HG03457 (cell line): ENCODE results near the gene ZNF524.
A peak's percentile ranks its signal among the peaks of the same experiment; 100 is the strongest.
"Not testable (repeated sequence)": the region's sequence is repeated elsewhere in the genome, so short reads cannot be mapped to it uniquely, and the experiment has no call there.

Experiments
- ATAC-seq: cut with Tn5 transposase; IDR thresholded peaks from one replicate; pipeline ENCODE4 v1.9.1; 2021; ENCODE audit warnings: moderate number of reproducible peaks; ENCODE audit not compliant: unreplicated experiment

Gene ZNF524

GRCh38 chr19:55581145-55581822 lies 18.8 kb upstream of the ZNF524 start:
- ATAC-seq, result no peak

GRCh38 chr19:55581823-55582223 lies 18.3 kb upstream of the ZNF524 start:
- ATAC-seq, result no peak

DNA sequence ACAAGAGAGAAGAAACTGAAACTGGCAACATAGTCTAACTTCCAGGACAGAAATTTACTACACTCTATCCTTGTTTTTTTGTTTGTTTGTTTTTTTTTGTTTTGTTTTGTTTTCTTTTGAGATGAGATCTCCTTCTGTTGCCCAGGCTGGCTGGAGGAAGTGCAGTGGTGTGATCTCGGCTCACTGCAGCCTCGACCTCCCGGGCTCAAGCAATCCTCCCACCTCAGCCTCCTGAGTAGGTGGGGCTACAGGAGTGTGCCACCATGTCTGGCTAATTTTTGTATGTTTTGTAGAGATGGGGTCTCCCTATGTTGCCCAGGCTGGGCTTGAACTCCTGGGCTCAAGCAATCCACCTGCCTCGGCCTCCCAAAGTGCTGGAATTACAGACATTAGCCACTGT lies 17.8 kb upstream of the ZNF524 start:
- ATAC-seq, result not testable (repeated sequence)

- not testable (repeated sequence) for ATAC-seq
Measured at GRCh38 chr19:55583897-55584296, 16.2 kb upstream of the ZNF524 start.

GRCh38 chr19:55584871-55585270 lies 15.2 kb upstream of the ZNF524 start:
- no peak for ATAC-seq

- ATAC-seq, result no peak
Measured at GRCh38 chr19:55585658-55586339, 14.3 kb upstream of the ZNF524 start.

GRCh38 chr19:55586976-55587668 lies 13.0 kb upstream of the ZNF524 start:
- ATAC-seq, result peak; percentile 73

GRCh38 chr19:55588738-55589137 lies 11.3 kb upstream of the ZNF524 start:
- no peak for ATAC-seq

- ATAC-seq, result no peak
Measured at GRCh38 chr19:55590109-55590508, 10.0 kb upstream of the ZNF524 start.

DNA sequence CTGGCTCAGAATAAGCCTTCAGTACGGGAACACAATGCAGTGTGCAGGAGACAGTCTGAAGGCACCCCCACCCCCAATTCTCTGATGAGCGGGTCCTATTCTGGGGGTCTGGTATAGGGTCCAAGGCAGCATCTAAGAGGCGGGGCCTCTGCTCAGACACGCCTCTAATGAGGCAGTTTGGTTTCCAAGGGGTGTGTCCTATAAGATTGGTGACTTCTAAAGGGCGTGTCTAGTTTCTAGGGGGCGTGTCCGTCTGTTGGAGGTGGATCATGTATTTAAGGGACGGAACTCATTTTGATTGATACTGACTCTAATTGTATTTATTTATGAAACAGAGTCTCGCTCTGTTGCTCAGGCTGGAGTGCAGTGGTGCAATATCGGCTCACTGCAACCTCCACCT lies 9.5 kb upstream of the ZNF524 start:
- no peak for ATAC-seq

DNA sequence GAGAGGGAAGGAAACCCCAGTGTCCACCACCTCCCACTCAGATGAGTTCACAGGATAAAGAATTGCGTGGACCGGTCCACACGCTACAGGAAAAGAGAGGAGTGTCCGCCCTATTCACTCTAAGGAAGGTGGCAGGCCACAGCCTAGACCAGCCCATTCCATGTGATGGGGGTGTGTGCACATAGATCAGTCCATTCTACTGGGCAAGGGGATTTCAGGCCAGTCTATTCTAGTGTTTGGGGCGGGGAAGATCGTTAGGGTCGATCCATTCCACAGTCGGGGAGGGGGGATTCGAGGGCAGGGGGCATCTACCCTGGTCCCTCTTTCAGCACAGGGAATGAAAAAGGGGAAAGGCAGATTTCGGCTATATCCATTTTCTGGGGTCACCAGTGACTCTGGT lies 8.5 kb upstream of the ZNF524 start:
- ATAC-seq, result no peak

GRCh38 chr19:55592391-55593090 lies 7.5 kb upstream of the ZNF524 start:
- ATAC-seq, result no peak

- ATAC-seq, result no peak
Measured at GRCh38 chr19:55593096-55593772, 6.9 kb upstream of the ZNF524 start.

- no peak for ATAC-seq
Measured at GRCh38 chr19:55594996-55595545, 5.0 kb upstream of the ZNF524 start.

GRCh38 chr19:55596304-55596703 lies 3.8 kb upstream of the ZNF524 start:
- no peak for ATAC-seq

GRCh38 chr19:55597501-55597921 lies 2.6 kb upstream of the ZNF524 start:
- ATAC-seq, result no peak

DNA sequence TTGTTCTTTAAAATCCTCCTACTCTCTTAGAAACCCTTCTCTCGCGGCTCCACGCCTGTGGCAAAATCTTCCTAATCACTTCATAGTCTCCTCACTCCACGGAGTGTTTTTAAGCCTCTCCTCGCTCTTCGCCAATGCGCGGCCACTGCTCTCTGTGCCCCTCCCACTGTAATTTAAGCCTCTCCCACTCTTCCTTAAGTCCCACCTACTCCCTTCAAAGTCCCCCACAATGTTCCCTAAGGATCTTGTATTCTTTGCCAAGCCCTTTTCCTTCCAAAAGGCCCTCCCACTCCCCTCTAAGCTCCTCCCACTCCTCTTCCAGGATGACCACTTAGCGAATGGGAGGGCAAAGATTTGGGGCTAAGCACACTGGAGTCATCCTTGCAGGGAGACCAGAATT lies 2.1 kb upstream of the ZNF524 start:
- ATAC-seq, result no peak

GRCh38 chr19:55598719-55599467 lies 1.2 kb upstream of the ZNF524 start:
- ATAC-seq, result peak; percentile 38

DNA sequence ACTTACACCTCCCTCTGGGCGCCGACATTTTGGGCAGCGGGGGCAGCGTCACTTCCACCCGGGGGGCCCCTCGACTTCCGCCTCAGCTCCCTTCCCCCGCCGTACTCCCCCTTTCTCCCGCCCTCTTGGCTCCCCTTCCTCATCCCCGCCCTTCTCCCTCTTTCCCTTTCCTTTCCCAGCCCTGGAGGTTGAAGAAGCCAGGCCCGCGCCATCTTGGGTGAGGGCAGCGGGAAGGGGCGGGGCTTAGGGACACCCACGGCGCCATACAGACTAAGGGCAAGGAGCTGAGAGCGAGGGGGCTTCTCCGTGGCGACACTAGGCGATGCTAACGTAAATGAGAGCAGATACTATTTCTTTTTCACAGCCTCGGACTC lies 633 bp upstream of the ZNF524 start, which contains the start of gene FIZ1:
FIZ1 (minus strand) TSS at position 50 of the 374 bp plus-strand sequence. CDS start 1,652 bp downstream, outside the sequence.
- ATAC-seq, result peak; percentile 34

- ATAC-seq, result no peak
Measured at GRCh38 chr19:55600662-55601028, 557 bp downstream of the ZNF524 start.
